Activated T-cell treated with anti-CD3 and anti-CD28 coated beads, Interleukin-2, amount 50 U/mL, for 48 hours (primary cell): ENCODE measurements around the gene TBC1D22A.

Experiments used
- DNase-seq, 2 experiments: peaks; one replicate each; pipeline ENCODE4 v3.0.0-alpha.2; 2020

Gene TBC1D22A

GRCh38 chr22:47000256-47000655, 237.8 kb downstream of the TBC1D22A start:
- no peak for DNase-seq

- no peak for DNase-seq
Measured at GRCh38 chr22:47000888-47001287, 238.4 kb downstream of the TBC1D22A start.

- DNase-seq, result no peak
Measured at GRCh38 chr22:47001288-47001687, 238.8 kb downstream of the TBC1D22A start.

GRCh38 chr22:47002692-47003091, 240.2 kb downstream of the TBC1D22A start:
- DNase-seq, result no peak

GRCh38 chr22:47005506-47006408, 243.3 kb downstream of the TBC1D22A start:
- DNase-seq, result no peak

- no peak for DNase-seq
Measured at GRCh38 chr22:47006433-47006832, 244.0 kb downstream of the TBC1D22A start.

GRCh38 chr22:47006869-47007268, 244.4 kb downstream of the TBC1D22A start:
- no peak for DNase-seq

- DNase-seq, result no peak
Measured at GRCh38 chr22:47007496-47007895, 245.0 kb downstream of the TBC1D22A start.

GRCh38 chr22:47008208-47008885, 245.9 kb downstream of the TBC1D22A start:
- no peak for DNase-seq

- no peak for DNase-seq
Measured at GRCh38 chr22:47009304-47010101, 247.1 kb downstream of the TBC1D22A start.

GRCh38 chr22:47010211-47010610, 247.8 kb downstream of the TBC1D22A start:
- DNase-seq, result no peak

GRCh38 chr22:47011131-47011858, 248.8 kb downstream of the TBC1D22A start:
- DNase-seq, result no peak

- DNase-seq, result no peak
Measured at GRCh38 chr22:47011859-47012258, 249.4 kb downstream of the TBC1D22A start.

GRCh38 chr22:47012589-47013370, 250.3 kb downstream of the TBC1D22A start:
- DNase-seq, result no peak

- DNase-seq, result no peak
Measured at GRCh38 chr22:47013861-47014635, 251.6 kb downstream of the TBC1D22A start.

GRCh38 chr22:47014636-47015345, 252.3 kb downstream of the TBC1D22A start:
- no peak for DNase-seq

GRCh38 chr22:47015589-47016178, 253.2 kb downstream of the TBC1D22A start:
- no peak for DNase-seq

- no peak for DNase-seq
Measured at GRCh38 chr22:47016631-47017030, 254.2 kb downstream of the TBC1D22A start.

GRCh38 chr22:47017245-47017644, 254.8 kb downstream of the TBC1D22A start:
- no peak for DNase-seq
